Epithelial cell of umbilical artery (primary cell): ENCODE results near the gene AAGAB. TPM values are rescaled to one million over a fixed set of nuclear protein-coding genes. Genes with fewer than 3 reads are reported as not detected.

ENCODE experiments used
- total RNA-seq: library from RNA; depleted of rRNA; stranded (reverse); fragments of >200 nt; gene quantifications from 2 replicates; pipeline ENCODE4 v1.2.3, GENCODE V29; 2014

The AAGAB gene
- total RNA-seq, result 57.5 and 67.3 TPM in 2 replicates

GRCh38 chr15:67254238-67255175 is at the start of gene AAGAB, which contains the start of gene IQCH:
AAGAB (minus strand) TSS chr15:67254661; CDS start chr15:67254631, 30 bp downstream.
IQCH (plus strand) TSS chr15:67254786; CDS start chr15:67254897, 111 bp downstream.

Other genes with a start within 250 kb of the AAGAB start
- 25.8 and 26.3 TPM in 2 replicates for gene SMAD3, start 189.1 kb downstream of the AAGAB start, total RNA-seq
- 0.32 and 1.1 TPM in 2 replicates for gene IQCH, start 125 bp upstream of the AAGAB start, total RNA-seq